ENCODE measurements around the gene PROP1.
A peak's percentile ranks its signal among the peaks of the same experiment; 100 is the strongest.
"Not testable (repeated sequence)": the region's sequence is repeated elsewhere in the genome, so short reads cannot be mapped to it uniquely, and the experiment has no call there.

PROP1 gene

GRCh38 chr5:177995691-177996595 lies at the start of gene PROP1:
PROP1 (minus strand) TSS chr5:177996242; CDS start chr5:177995933, 309 bp downstream.
- no peak for DNase-seq (ENCODE audit: low read depth)

DNA sequence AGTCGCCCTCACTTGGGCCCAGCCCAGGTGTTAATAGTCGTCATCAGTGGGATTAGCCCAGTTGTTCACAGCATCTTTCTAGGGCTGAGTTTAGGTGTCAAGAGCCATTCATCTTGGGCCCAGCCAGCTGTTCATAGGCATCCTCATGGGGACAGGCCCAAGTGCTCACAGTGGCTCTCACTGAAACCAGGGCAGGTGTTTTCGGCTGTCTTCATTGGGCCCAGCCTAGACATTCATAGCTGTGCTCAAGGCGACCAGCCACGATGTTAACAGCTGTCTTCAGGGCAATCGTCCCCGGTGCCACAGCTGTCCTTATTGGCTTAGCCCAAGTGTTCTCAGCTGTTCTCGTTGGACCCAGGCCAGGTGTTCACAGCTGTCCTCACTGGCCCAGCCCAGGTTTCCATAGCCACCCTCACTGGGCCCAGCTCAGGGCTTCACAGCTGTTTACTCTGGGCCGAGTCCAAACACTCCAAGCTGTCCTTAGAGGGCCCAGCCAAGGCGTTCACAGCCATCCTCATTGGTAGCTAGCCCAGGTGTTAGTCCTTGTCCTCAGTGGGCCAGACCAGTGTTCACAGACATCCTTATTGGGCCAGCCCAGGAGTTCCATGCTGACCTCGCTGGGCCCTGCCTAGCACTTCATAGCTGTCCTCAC lies 23.5 kb upstream of the PROP1 start:
- DNase-seq (ENCODE audit: low read depth), result not testable (repeated sequence)

GRCh38 chr5:178012758-178013157 lies 16.7 kb upstream of the PROP1 start:
- DNase-seq (ENCODE audit: low read depth), result not testable (repeated sequence)

- DNase-seq (ENCODE audit: low read depth), result not testable (repeated sequence)
Observed at GRCh38 chr5:178011816-178012554, 15.9 kb upstream of the PROP1 start.

DNA sequence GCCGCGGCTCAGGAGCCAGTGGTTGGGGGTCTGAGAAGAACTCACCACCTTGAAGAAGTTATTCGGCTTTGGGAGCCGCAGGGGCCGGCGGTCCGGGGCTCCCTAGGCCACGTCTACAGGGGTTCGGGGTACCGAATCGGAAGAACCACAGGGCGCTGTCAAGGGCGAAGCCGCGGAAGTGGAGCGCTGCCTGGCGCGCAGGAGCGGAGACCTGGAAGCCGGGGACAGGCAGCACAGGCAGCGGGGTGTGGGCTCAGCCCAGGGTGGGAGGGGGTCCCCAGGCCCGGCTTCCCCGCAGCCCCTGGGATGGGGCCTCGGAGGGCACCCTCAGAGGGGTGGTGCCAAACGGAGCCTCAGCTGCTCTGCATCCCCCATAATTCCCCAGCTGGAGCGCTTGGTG lies 11.2 kb upstream of the PROP1 start:
- not testable (repeated sequence) for DNase-seq (ENCODE audit: low read depth)

- DNase-seq (ENCODE audit: low read depth), result peak; percentile 56
Observed at GRCh38 chr5:178006536-178007231, 10.6 kb upstream of the PROP1 start.

GRCh38 chr5:178006181-178006535 lies 10.1 kb upstream of the PROP1 start:
- DNase-seq (ENCODE audit: low read depth), result not testable (repeated sequence)

- DNase-seq (ENCODE audit: low read depth), result no peak
Observed at GRCh38 chr5:177997846-177998245, 1.8 kb upstream of the PROP1 start.

GRCh38 chr5:177997319-177997670 lies 1.3 kb upstream of the PROP1 start:
- no peak for DNase-seq (ENCODE audit: low read depth)

DNA sequence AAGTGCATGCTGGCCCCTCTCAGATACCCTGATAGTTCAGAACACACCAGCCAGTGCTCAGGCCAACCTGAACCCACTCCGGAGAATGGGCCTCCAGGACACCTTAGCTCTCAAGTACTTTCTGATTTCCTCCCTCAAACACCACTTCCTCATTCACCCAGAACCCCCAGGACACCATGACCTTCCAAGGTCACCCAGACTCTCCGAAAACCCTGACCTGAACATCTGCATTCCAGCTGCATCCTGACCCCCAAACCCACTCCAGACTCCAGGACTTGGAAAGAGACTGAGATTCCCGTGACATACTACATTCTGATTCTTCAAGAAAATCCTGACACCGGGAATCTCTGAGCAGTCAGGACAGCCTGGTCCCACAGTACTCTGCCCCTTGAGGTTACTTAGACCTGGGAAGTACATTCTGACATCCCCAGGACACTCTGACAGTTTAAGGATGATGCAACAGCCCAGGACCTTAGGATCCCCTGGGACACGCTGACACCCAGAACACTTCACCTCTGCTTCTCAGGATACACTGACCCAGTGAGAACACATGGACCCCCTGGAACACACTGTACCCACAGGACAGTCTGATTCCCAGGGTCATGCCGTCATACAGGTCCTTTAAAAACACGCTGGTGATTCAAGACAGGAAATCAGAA lies 747 bp upstream of the PROP1 start:
- DNase-seq (ENCODE audit: low read depth), result no peak

DNA sequence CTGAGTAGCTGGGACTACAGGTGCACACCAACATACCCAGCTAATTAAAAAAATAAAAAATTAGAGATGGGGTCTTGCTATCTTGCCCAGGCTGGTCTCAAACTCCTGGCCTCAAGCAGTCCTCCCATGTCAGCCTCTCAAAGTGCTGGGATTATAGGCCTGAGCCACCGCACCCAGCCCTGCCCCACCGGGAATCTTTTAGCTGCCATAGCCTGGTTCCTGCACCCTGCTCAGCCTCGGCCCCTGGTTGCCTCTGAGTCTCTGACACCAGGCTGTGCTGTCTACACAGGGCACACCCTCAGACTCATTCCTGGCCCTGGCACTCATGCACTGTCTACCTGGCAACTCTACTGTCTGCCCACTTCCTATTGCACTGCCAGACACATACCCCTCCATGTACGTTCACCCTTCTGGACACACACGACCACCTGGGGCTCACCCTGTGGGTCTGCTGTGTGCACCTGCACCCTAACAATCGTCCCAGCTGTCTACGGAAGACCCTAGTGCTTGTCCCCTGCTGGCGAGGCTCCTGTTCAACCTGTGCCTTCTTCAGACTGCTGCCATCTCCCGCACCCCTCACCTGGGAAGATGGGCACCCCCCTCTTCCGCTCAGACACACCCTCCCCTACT lies 1.4 kb downstream of the PROP1 start:
- no peak for DNase-seq (ENCODE audit: low read depth)

- DNase-seq (ENCODE audit: low read depth), result no peak
Observed at GRCh38 chr5:177994063-177994462, 2.0 kb downstream of the PROP1 start.

- no peak for DNase-seq (ENCODE audit: low read depth)
Observed at GRCh38 chr5:177992466-177992865, 3.6 kb downstream of the PROP1 start.

GRCh38 chr5:177988989-177989625 lies 6.9 kb downstream of the PROP1 start:
- DNase-seq (ENCODE audit: low read depth), result no peak

- no peak for DNase-seq (ENCODE audit: low read depth)
Observed at GRCh38 chr5:177987326-177987725, 8.7 kb downstream of the PROP1 start.

- DNase-seq (ENCODE audit: low read depth), result no peak
Observed at GRCh38 chr5:177985430-177986040, 10.5 kb downstream of the PROP1 start.

DNA sequence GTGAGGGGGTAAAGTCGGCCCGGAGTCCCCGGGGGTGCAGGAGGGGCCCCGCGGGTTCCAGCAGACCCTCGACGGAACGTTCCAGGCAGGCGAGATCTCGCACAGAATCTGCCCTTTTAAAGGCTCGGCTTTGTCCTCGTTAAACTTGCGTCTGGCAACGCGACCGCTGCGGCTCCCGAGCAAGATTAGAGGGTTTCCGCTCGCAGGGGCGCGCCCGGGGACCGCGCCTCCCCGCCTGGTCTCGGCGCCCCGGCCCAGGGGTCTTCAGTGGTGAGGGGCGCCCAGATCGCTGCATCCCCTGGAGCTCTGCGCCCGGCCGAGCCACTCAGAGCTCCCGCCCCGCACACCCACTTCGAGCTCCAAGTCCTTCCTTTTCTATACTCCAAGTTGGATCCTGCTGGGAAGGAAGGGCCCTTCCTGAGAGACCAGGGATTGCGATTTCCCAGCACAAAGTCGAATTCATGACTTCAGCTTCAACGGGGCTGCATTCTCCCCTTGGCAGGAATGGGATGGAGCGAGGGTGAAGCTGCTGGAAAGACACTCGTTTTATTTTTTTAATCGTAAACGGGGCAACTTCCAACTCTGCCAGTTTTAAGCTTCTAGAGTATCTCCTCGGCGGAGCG lies 11.3 kb downstream of the PROP1 start:
- DNase-seq (ENCODE audit: low read depth), result no peak

DNA sequence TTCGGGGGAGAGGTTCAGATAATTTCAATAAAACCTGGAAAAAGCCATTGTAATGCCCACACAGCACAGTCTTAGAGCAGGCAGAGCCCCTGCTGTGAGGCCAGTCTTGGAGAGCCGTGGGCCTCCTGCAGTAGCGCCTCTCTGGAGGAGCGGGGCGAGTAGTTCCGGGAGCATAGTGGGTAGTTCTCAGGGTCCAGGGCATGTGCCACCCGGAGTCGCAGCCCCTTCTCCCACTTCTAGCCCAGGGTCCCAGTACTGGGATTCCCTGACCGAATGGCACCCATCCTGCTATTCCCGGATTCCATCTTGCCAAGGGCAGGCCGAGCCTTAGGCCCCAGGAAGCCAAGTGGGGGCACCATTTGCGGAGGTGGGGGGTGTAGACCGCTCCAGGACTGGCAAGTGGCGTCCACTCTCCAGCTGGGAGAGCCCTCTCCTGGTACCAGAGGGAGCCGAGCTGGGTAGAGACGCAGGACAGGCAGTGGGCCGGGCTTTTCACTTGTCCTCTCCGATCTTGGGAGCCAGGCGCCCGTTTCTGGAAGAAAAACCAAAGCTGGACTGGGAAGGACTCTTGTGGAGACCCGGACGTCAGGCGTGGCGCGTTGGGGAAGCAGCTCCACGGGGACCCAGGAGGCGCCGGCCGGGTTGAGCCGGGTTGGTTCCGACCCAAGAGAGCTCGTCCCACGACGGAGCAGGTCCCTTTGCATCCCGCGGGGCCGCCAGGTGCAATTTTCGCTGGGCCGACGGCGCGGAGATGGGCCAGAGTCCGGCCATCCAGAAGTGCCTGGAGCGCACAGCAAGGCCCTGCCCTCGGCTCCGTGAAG lies 12.1 kb downstream of the PROP1 start:
- no peak for DNase-seq (ENCODE audit: low read depth)

- no peak for DNase-seq (ENCODE audit: low read depth)
Observed at GRCh38 chr5:177982956-177983355, 13.1 kb downstream of the PROP1 start.
